Measurements from ENCODE around the gene SLC25A18.

DNA sequence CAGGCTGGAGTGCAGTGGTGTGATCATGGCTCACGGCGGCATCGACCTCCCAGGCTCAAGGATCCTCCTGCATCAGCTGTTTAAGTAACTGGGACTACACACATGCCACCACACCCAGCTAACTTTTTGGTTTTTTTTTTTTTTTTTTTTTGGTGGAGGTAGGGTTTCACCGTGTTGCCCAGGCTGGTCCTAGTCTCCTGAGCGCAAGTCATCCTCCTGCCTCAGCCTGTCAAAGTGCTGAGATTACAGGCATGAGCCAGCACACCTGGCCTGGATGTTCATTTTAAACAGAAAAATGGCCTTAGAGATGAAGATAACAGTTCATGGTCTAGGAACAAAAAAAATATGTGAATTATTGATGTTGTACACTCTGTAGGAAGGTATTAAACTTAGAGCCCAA, 13.6 kb upstream of the SLC25A18 start:
- no peak for TF ChIP-seq FOXM1 (IDR thresholded peaks at IDR 0.05; ENCODE audit: low read depth, low read length)
- TF ChIP-seq HDGF (IDR thresholded peaks at IDR 0.05): no peak
- TF ChIP-seq JUND (IDR thresholded peaks at IDR 0.05; ENCODE audit: low read depth, low read length): no peak
- TF ChIP-seq, protein P1, sequence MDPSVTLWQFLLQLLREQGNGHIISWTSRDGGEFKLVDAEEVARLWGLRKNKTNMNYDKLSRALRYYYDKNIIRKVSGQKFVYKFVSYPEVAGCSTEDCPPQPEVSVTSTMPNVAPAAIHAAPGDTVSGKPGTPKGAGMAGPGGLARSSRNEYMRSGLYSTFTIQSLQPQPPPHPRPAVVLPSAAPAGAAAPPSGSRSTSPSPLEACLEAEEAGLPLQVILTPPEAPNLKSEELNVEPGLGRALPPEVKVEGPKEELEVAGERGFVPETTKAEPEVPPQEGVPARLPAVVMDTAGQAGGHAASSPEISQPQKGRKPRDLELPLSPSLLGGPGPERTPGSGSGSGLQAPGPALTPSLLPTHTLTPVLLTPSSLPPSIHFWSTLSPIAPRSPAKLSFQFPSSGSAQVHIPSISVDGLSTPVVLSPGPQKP (IDR thresholded peaks at IDR 0.05; ENCODE audit: low read depth, low read length): no peak
- no peak for TF ChIP-seq TCF7 (IDR thresholded peaks at IDR 0.05; ENCODE audit: borderline replicate concordance)
- no peak for TF ChIP-seq FOXK2 (IDR thresholded peaks at IDR 0.05)
- TF ChIP-seq, protein P2, sequence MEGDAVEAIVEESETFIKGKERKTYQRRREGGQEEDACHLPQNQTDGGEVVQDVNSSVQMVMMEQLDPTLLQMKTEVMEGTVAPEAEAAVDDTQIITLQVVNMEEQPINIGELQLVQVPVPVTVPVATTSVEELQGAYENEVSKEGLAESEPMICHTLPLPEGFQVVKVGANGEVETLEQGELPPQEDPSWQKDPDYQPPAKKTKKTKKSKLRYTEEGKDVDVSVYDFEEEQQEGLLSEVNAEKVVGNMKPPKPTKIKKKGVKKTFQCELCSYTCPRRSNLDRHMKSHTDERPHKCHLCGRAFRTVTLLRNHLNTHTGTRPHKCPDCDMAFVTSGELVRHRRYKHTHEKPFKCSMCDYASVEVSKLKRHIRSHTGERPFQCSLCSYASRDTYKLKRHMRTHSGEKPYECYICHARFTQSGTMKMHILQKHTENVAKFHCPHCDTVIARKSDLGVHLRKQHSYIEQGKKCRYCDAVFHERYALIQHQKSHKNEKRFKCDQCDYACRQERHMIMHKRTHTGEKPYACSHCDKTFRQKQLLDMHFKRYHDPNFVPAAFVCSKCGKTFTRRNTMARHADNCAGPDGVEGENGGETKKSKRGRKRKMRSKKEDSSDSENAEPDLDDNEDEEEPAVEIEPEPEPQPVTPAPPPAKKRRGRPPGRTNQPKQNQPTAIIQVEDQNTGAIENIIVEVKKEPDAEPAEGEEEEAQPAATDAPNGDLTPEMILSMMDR (IDR thresholded peaks at IDR 0.05 in 2 of 3, conservative IDR thresholded peaks at IDR 0.05 in 1 of 3; ENCODE audit: control insufficient read depth in 2 of 3, extremely low read depth in 1 of 3, insufficient read depth in 1 of 3, low read depth in 3 of 3, low read length in 3 of 3): no peak
- no peak for TF ChIP-seq KAT2A (conservative IDR thresholded peaks at IDR 0.05; ENCODE audit: control insufficient read depth, low read depth, low read length)
- no peak for TF ChIP-seq BMI1 (IDR thresholded peaks at IDR 0.05; ENCODE audit: borderline replicate concordance)
- no peak for TF ChIP-seq RAD21 (IDR thresholded peaks at IDR 0.05; ENCODE audit: insufficient read depth, low read depth, low read length)
- TF ChIP-seq, protein P3, sequence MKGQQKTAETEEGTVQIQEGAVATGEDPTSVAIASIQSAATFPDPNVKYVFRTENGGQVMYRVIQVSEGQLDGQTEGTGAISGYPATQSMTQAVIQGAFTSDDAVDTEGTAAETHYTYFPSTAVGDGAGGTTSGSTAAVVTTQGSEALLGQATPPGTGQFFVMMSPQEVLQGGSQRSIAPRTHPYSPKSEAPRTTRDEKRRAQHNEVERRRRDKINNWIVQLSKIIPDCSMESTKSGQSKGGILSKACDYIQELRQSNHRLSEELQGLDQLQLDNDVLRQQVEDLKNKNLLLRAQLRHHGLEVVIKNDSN (IDR thresholded peaks at IDR 0.05; ENCODE audit: borderline replicate concordance, extremely low read length, insufficient read depth, low read depth, low read length): no peak
- no peak for TF ChIP-seq POLR2AphosphoS5 (IDR thresholded peaks at IDR 0.05; ENCODE audit: low read length)
- no peak for TF ChIP-seq NRF1 (conservative IDR thresholded peaks at IDR 0.05; ENCODE audit: low read depth, low read length)
